ENCODE data around the gene LRIT3.

- TF ChIP-seq TAF1 (IDR thresholded peaks at IDR 0.05; ENCODE audit: low read depth) (no peak), EGR1 (IDR thresholded peaks at IDR 0.05) (no peak), REST (IDR thresholded peaks at IDR 0.05; ENCODE audit: low read depth) (no peak)
Measured at GRCh38 chr4:109872950-109873656, 25.2 kb downstream of the LRIT3 start.
